ENCODE data around the gene EPRS1. TPM values are rescaled to one million over a fixed set of nuclear protein-coding genes. Genes with fewer than 3 reads are reported as not detected.

EPRS1 gene
- total RNA-seq, 2 experiments from 2014 or later = 222 to 237 TPM

DNA sequence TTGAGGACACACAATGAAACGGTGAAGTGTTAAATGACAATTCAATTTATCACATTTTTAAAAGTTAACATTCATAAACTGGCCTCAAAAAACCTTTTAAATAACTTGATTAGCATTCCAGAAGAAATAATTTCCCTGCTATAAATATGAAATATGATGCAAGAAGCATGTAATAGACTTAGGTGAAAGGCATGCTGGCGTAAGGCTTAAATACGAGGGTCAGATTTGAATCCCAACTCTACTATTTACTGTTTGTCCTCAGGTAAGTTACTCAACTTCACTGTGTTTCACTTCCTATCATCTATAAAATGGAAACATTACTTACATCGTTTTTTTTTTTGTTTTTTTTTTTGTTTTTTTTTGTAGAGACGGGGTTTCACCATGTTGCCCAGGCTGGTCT, 40.8 kb downstream of the EPRS1 start:
- H3K36me3 Mint-ChIP-seq = peaks cover 19% of the 10 kb centered on the region
- H3K27ac Mint-ChIP-seq = no peak overlapping the region
- H3K4me1 Mint-ChIP-seq = no peaks in the 10 kb centered on the region
- no peak for DNase-seq
- H3K4me3 Mint-ChIP-seq = no peak overlapping the region
- no peaks in the 10 kb centered on the region for H3K9me3 Mint-ChIP-seq
- no peaks in the 10 kb centered on the region for H3K27me3 Mint-ChIP-seq

DNA sequence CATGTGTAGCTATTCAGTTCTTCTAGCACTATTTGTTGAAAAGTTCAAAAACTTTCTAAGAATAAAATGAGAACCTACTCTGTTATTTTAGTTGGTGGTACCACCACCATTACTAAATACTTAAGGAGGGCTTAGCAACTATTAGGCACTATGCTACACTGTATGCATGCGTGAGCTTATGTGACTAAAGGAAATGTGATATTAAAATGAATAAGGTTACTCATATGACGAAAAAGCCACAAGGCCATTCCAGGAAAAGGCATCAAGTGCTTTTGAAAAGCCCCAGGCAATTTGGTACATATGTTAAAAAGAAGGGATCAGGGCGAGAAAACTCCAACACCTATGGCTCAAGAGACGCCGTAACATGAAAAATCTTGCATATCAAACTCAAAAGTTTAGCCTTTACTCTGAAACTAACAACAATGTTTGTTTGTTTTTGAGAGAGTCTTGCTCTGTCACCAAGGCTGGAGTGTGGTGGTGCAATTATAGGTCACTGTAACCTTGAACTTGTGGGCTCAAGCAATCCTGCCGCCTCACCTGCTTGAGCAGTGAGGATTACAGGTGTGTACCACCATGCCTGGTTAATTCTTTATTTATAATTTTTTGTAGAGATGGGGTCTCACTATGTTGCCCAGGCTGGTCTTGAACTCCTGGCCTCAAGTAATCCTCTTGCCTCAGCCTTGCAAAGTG, 42.5 kb downstream of the EPRS1 start:
- peaks cover 17% of the 10 kb centered on the region for H3K36me3 Mint-ChIP-seq
- no peak overlapping the region for H3K4me3 Mint-ChIP-seq
- H3K27me3 Mint-ChIP-seq = no peaks in the 10 kb centered on the region
- no peak overlapping the region for H3K27ac Mint-ChIP-seq
- no peaks in the 10 kb centered on the region for H3K4me1 Mint-ChIP-seq
- no peak for DNase-seq
- H3K9me3 Mint-ChIP-seq = no peaks in the 10 kb centered on the region

DNA sequence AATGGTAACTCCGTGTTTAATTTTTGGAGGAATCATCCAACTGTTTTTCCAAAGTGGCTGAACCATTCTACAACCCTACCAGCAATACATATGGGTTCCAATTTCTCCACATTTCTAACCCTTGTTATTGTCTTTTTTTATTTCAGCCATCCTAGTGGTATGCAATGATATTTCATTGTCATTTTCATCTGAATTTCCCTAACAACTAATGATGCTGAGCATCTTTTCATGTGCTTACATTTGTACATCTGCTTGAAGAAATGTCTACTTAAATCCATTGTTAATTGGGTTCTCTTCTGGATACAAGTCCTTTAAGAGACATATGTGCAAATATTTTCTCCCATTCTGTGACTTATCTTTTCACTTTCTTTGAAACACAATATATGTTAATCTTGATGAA, 43.3 kb downstream of the EPRS1 start:
- Mint-ChIP-seq H3K27me3 (no peaks in the 10 kb centered on the region), H3K36me3 (peaks cover 18% of the 10 kb centered on the region)

DNA sequence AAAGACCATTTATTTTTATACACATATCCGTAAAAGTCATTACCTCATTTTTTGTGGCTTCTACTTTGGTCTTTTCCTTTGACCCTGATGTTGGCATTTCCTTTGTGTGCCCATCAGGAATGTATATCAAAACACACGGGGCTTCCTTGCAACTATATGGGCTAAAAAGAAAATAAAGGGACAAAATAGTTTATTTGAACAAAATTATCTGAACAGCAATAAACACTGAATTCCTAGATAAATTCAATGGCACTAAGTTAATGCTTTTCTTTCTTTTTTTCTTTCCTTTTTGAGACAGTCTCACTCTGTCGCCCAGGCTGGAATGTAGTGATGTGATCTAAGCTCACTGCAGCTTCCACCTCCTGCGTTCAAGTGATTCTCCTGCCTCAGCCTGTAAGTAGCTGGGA, 45.2 kb downstream of the EPRS1 start:
- peaks cover 26% of the 10 kb centered on the region for H3K36me3 Mint-ChIP-seq
- no peak overlapping the region for H3K4me3 Mint-ChIP-seq
- no peaks in the 10 kb centered on the region for H3K9me3 Mint-ChIP-seq
- no peaks in the 10 kb centered on the region for H3K27me3 Mint-ChIP-seq
- H3K27ac Mint-ChIP-seq = no peak overlapping the region
- DNase-seq = no peak
- H3K4me1 Mint-ChIP-seq = peaks cover 3% of the 10 kb centered on the region

More for the DNA sequence above, 43.3 kb downstream of the EPRS1 start:
- DNase-seq = no peak
- no peak overlapping the region for H3K4me3 Mint-ChIP-seq
- peaks cover 1% of the 10 kb centered on the region for H3K4me1 Mint-ChIP-seq
- no peak overlapping the region for H3K27ac Mint-ChIP-seq
- no peaks in the 10 kb centered on the region for H3K9me3 Mint-ChIP-seq

DNA sequence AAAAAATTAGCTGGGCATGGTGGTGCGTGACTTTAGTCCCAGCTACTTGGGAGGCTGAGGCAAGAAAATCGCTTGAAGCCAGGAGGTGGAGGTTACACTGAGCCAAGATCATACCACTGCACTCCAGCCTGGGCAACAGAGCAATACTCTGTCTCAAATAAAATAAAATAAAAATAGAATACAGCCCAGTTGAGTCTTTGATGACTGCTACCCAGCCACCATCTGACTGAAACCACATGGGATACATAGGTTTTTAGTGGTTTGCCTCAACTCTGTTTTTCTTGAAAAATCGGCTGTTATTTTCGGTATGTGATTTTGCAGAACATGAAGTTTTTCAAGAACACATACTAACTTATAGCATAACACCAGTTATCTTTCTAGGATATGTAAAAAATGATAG, 46.5 kb downstream of the EPRS1 start:
- H3K4me3 Mint-ChIP-seq = no peak overlapping the region
- H3K27me3 Mint-ChIP-seq = no peaks in the 10 kb centered on the region
- no peaks in the 10 kb centered on the region for H3K9me3 Mint-ChIP-seq
- peaks cover 3% of the 10 kb centered on the region for H3K4me1 Mint-ChIP-seq
- DNase-seq = no peak
- no peak overlapping the region for H3K27ac Mint-ChIP-seq
- H3K36me3 Mint-ChIP-seq = peaks cover 33% of the 10 kb centered on the region

Other genes with a start within 250 kb of the EPRS1 start
- not detected for gene SLC30A10, start 117.9 kb downstream of the EPRS1 start, total RNA-seq
- gene BPNT1, start 43.3 kb upstream of the EPRS1 start, total RNA-seq = 10 to 100 TPM; 23.6 to 26.1 TPM
- gene IARS2, start 47.6 kb upstream of the EPRS1 start, total RNA-seq = 10 to 100 TPM; 78.5 to 81.4 TPM
- gene RAB3GAP2, start 225.9 kb upstream of the EPRS1 start, total RNA-seq = 10 to 100 TPM; 51.0 to 55.9 TPM

All from activated naive CD8-positive, alpha-beta T cell treated with anti-CD3 and anti-CD28 coated beads for 36 hours (primary cell).